GM12878 (cell line): ENCODE measurements around the gene SSH3. TPM values are rescaled to one million over a fixed set of nuclear protein-coding genes. Genes with fewer than 3 reads are reported as not detected.

ENCODE experiments used
- ATAC-seq: fragments of 200-7000 bp; cut with Tn5 transposase; 3 replicates; pipeline ENCODE4 v1.9.1; 2020; ENCODE audit warnings: mild to moderate bottlenecking, moderate library complexity
- BruUV-seq: library from RNA; stranded (reverse); fragments of 400-500 nt; replicated peaks from 2 replicates; lab custom pipeline; 2021; lab: Mats Ljungman, UMichigan
- CTCF ChIA-PET: fragments of 300-600 bp; sonication (Branson Sonifier 250); formaldehyde crosslinking; extraction: SDS; loops from one replicate; lab custom pipeline; 2021; ENCODE audit warnings: inconsistent platforms; lab: Yijun Ruan, JAX
- POLR2A ChIA-PET: fragments of 350-600 bp; formaldehyde crosslinking; extraction: SDS; loops from one replicate; lab custom pipeline; 2021; ENCODE audit warnings: inconsistent platforms; lab: Charles Lee
- RAD21 ChIA-PET: fragments of 300-600 bp; sonication (Branson Sonifier 250); formaldehyde crosslinking; loops from one replicate; lab custom pipeline; 2023; ENCODE audit warnings: antibody characterized with exemption; ENCODE audit not compliant: unreplicated experiment; lab: Charles Lee
- SMC1A ChIA-PET: fragments of 300-600 bp; sonication (Branson Sonifier 250); formaldehyde crosslinking; loops from one replicate; lab custom pipeline; 2023; ENCODE audit not compliant: unreplicated experiment, uncharacterized antibody; lab: Charles Lee
- DNase-seq: peaks from one replicate; pipeline ENCODE4 v3.0.0-alpha.2; 2011; ENCODE audit warnings: low read depth, low spot score
- FAIRE-seq: peaks from 3 replicates; lab custom pipeline; 2011; peaks lifted over from hg19 to GRCh38; lab: Jason Lieb, UNC
- H2AFZ ChIP-seq: 2 replicates; pipeline ENCODE4 v1.6.0; 2011; ENCODE audit warnings: low read depth, low read length, control low read depth; ENCODE audit not compliant: control insufficient read depth
- H3K27ac ChIP-seq: 2 replicates; pipeline ENCODE4 v1.5.1; 2011; ENCODE audit warnings: control low read depth; ENCODE audit not compliant: control insufficient read depth, insufficient read depth
- H3K27me3 ChIP-seq, 2 experiments: replicated peaks in 1 of 2; 2 replicates each; pipeline versions ENCODE4 v1.6.0 to v1.6.1; 2011; ENCODE audit warnings: low read length in 1 of 2; ENCODE audit not compliant: control insufficient read depth in 2 of 2, insufficient read depth in 2 of 2
- H3K36me3 ChIP-seq, 2 experiments: 2 replicates each; pipeline ENCODE4 v1.5.1; 2011; ENCODE audit warnings: low read length in 1 of 2; ENCODE audit not compliant: control insufficient read depth in 2 of 2, insufficient read depth in 2 of 2
- H3K4me1 ChIP-seq: 2 replicates; pipeline ENCODE4 v1.6.1; 2011; ENCODE audit warnings: mild to moderate bottlenecking, low read length, moderate library complexity, mixed read lengths; ENCODE audit not compliant: control insufficient read depth, insufficient read depth
- H3K4me2 ChIP-seq: 2 replicates; pipeline ENCODE4 v1.6.0; 2011; ENCODE audit warnings: control low read depth; ENCODE audit not compliant: control insufficient read depth, insufficient read depth
- H3K4me3 ChIP-seq: fragments of 200-600 bp; sonication (generic); 2 replicates; pipeline ENCODE4 v1.5.1; 2016
- H3K79me2 ChIP-seq: 2 replicates; pipeline ENCODE4 v1.6.0; 2011; ENCODE audit warnings: low read length; ENCODE audit not compliant: control insufficient read depth, insufficient read depth
- H3K9ac ChIP-seq: 2 replicates; pipeline ENCODE4 v1.8.0; 2011; ENCODE audit warnings: low read length, control low read depth, mixed read lengths; ENCODE audit not compliant: control insufficient read depth, insufficient read depth
- H3K9me3 ChIP-seq: replicated peaks from 3 replicates; pipeline ENCODE4 v1.5.1; 2011; ENCODE audit warnings: mild to moderate bottlenecking, low read length; ENCODE audit not compliant: control insufficient read depth, insufficient read depth
- H4K20me1 ChIP-seq: 2 replicates; pipeline ENCODE4 v1.6.0; 2011; ENCODE audit not compliant: control insufficient read depth, insufficient read depth
- BMI1 ChIP-seq: fragments of 450-650 bp; IDR thresholded peaks from 2 replicates; pipeline ENCODE4 v1.6.1; 2016; ENCODE audit warnings: mild to moderate bottlenecking, moderate library complexity, borderline replicate concordance
- CBX3 ChIP-seq: fragments of 200-600 bp; sonication (generic); IDR thresholded peaks from 2 replicates; pipeline ENCODE4 v1.6.1; 2016; ENCODE audit warnings: low read depth, borderline replicate concordance
- CUX1 ChIP-seq: IDR thresholded peaks from 2 replicates; pipeline ENCODE4 v1.6.1; 2012; ENCODE audit warnings: improper control_type of control experiment, low read depth, low read length; ENCODE audit not compliant: insufficient replicate concordance
- HDAC2 ChIP-seq: fragments of 200-600 bp; sonication (generic); IDR thresholded peaks from 2 replicates; pipeline ENCODE4 v1.6.1; 2017
- MLLT1 ChIP-seq: fragments of 450-650 bp; IDR thresholded peaks from 2 replicates; pipeline ENCODE4 v1.6.1; 2016; ENCODE audit warnings: mild to moderate bottlenecking
- MTA2 ChIP-seq: fragments of 450-650 bp; IDR thresholded peaks from 2 replicates; pipeline ENCODE4 v1.6.1; 2016; ENCODE audit warnings: low read depth, mild to moderate bottlenecking, moderate library complexity
- MXI1 ChIP-seq: fragments of 150-350 bp; IDR thresholded peaks from 2 replicates; pipeline ENCODE4 v1.6.1; 2011; ENCODE audit warnings: low read depth, mild to moderate bottlenecking, inconsistent platforms, low read length, improper control_type of control experiment
- NR2F1 ChIP-seq: fragments of 450-650 bp; conservative IDR thresholded peaks from 2 replicates; pipeline ENCODE4 v1.6.1; 2017; ENCODE audit warnings: mild to moderate bottlenecking
- PAX5 ChIP-seq: IDR thresholded peaks from 2 replicates; pipeline ENCODE4 v1.6.1; 2011; ENCODE audit warnings: low read depth, low read length, borderline replicate concordance
- SP1 ChIP-seq: IDR thresholded peaks from one replicate; pipeline ENCODE4 v1.6.1; 2011; ENCODE audit warnings: low read depth, low read length
- STAT3 ChIP-seq: IDR thresholded peaks from 2 replicates; pipeline ENCODE4 v1.6.1; 2011; ENCODE audit warnings: low read depth, low read length, improper control_type of control experiment
- TAF1 ChIP-seq: IDR thresholded peaks from 2 replicates; pipeline ENCODE4 v1.6.1; 2011; ENCODE audit warnings: mild to moderate bottlenecking, low read depth, low read length, borderline replicate concordance
- WGBS: methylation state at CpG from one replicate; pipeline ENCODE4 v1.1.6; 2016; ENCODE audit warnings: low lambda C conversion rate; ENCODE audit not compliant: insufficient replicate concordance, insufficient coverage; ENCODE audit errors: missing lambda C conversion rate; 5-methylcytosine and 5-hydroxymethylcytosine counted together
- in situ Hi-C: fragments of 300-500 bp; cut with MboI; formaldehyde crosslinking; loops from 9 replicates; pipeline ENCODE4 v1.14.3; 2018; ENCODE audit warnings: mixed read lengths
- intact Hi-C: fragments of 100-400 bp; cut with micrococcal nuclease; formaldehyde crosslinking; loops from one replicate; pipeline ENCODE4 v1.14.2; 2022; ENCODE audit not compliant: unreplicated experiment
- polyA plus RNA-seq, 11 experiments: library from polyadenylated mRNA; depleted of rRNA in 4 of 11; unstranded in 6 of 11; stranded (reverse) in 5 of 11; fragments of >200 nt; fragmentation: Nextera tagmentation in 4 of 11; fragmentation: Illumina TruSeq in 1 of 11; extraction: Ambion mirVana in 4 of 11; extraction: Trizol in 1 of 11; gene quantifications; 1 replicate in 1 of 11; 2 replicates in 10 of 11; pipeline versions ENCODE4 v1.2.1 to v1.2.3, GENCODE V29; 2011 to 2016; ENCODE audit warnings: inconsistent platforms in 2 of 11, missing spikeins in 2 of 11, low read depth in 1 of 11
- total RNA-seq, 4 experiments: library from RNA; depleted of rRNA in 3 of 4; stranded (reverse); fragments of >200 nt in 3 of 4; fragmentation: Illumina TruSeq in 1 of 4; extraction: Trizol in 1 of 4; gene quantifications; 2 replicates each; pipeline versions ENCODE4 v1.2.1 to v1.2.3, GENCODE V29; 2013 to 2021
- TF ChIP-seq, protein P1 (sequence below): IDR thresholded peaks from 2 replicates; pipeline ENCODE4 v1.6.1; 2011; ENCODE audit warnings: borderline replicate concordance, low read depth, mild to moderate bottlenecking, moderate library complexity, mixed read lengths, low read length; ENCODE audit not compliant: insufficient read depth; ENCODE audit errors: extremely low read length

The SSH3 gene
- total and polyA plus RNA-seq, 10 of the 15 experiments (the other 5 are each of a cell fraction or from before 2014, with no cell fraction given) = 0.05 to 0.83 (median 0.28) TPM; not detected in 3

GRCh38 chr11:67314218-67314617 is 10.9 kb downstream of the SSH3 start (continued):
- TF ChIP-seq, protein P1, sequence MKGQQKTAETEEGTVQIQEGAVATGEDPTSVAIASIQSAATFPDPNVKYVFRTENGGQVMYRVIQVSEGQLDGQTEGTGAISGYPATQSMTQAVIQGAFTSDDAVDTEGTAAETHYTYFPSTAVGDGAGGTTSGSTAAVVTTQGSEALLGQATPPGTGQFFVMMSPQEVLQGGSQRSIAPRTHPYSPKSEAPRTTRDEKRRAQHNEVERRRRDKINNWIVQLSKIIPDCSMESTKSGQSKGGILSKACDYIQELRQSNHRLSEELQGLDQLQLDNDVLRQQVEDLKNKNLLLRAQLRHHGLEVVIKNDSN = no peak
- TF ChIP-seq PAX5 = no peak
- no peak for TF ChIP-seq MXI1
- no peak for TF ChIP-seq TAF1
- TF ChIP-seq BMI1 = no peak
- TF ChIP-seq STAT3 = no peak
- TF ChIP-seq HDAC2 = no peak

GRCh38 chr11:67315325-67315909 is 12.1 kb downstream of the SSH3 start:
- H3K27me3 ChIP-seq = no peaks in the 10 kb centered on the region
- no peaks in the 10 kb centered on the region for H4K20me1 ChIP-seq
- intact Hi-C loops = no loop called here
- DNase-seq = no peak
- no peaks in the 10 kb centered on the region for H3K36me3 ChIP-seq
- no peaks in the 10 kb centered on the region for H3K79me2 ChIP-seq
- no peak overlapping the region for H3K4me2 ChIP-seq
- 85% methylated on average over 9 of the region's 9 CpGs for WGBS
- no TSS peak for BruUV-seq
- no peak for FAIRE-seq
- no peaks in the 10 kb centered on the region for H3K9me3 ChIP-seq
- H3K9ac ChIP-seq = no peak overlapping the region
- H2AFZ ChIP-seq = no peak overlapping the region
- ChIA-PET CTCF (interaction anchor here (0.6 to 12.1 kb wide), 8 partner anchors 10 to 233 kb away, joined by 4 to 151 read pairs (median 11); partner anchors contain the start of genes ANKRD13D, POLD4 and SSH3), SMC1A (interaction anchor here (0.6 to 5.1 kb wide), 4 partner anchors 22 to 226 kb away, joined by 4 to 65 read pairs (median 16); partner anchors contain the start of gene GRK2), RAD21 (interaction anchor here (1.2 to 7.8 kb wide), 4 partner anchors 28 to 234 kb away, joined by 4 to 75 read pairs (median 38); partner anchors contain the start of gene POLD4), POLR2A (interaction anchor here (0.8 to 1.5 kb wide), 7 partner anchors 14 to 47 kb away, joined by 3 to 5 read pairs (median 3); no protein-coding TSS in a partner anchor)
- H3K4me1 ChIP-seq = peaks cover 3% of the 10 kb centered on the region
- no peak for ATAC-seq
- TF ChIP-seq CUX1 = no peak
- no peak for TF ChIP-seq MLLT1
- TF ChIP-seq NR2F1 = no peak
- no peak for TF ChIP-seq STAT3
- TF ChIP-seq CBX3 = no peak
- TF ChIP-seq MTA2 = no peak
- no peak for TF ChIP-seq SP1
- no peak overlapping the region for H3K4me3 ChIP-seq
- H3K27ac ChIP-seq = no peak overlapping the region
- in situ Hi-C loops = loop anchor here (5.0 kb wide), 1 partner anchor 53 kb away; no protein-coding TSS in a partner anchor
